Measurements from ENCODE around the gene SLC9A9. TPM values are rescaled to one million over a fixed set of nuclear protein-coding genes. Genes with fewer than 3 reads are reported as not detected.

The SLC9A9 gene
- total RNA-seq, 4 donors from 2014 or later: 13.4 to 15.0 (median 14.4) TPM

- H3K27me3 ChIP-seq: no peaks in the 10 kb centered on the region
- H3K9me3 ChIP-seq: no peaks in the 10 kb centered on the region
- intact Hi-C loops (cut with DNase I): no loop called here
- H3K4me3 ChIP-seq: no peak overlapping the region
- TF ChIP-seq POLR2A (IDR thresholded peaks at IDR 0.05; ENCODE audit: low read depth): no peak
- TF ChIP-seq CTCF (IDR thresholded peaks at IDR 0.05): no peak
- TF ChIP-seq POLR2AphosphoS5 (IDR thresholded peaks at IDR 0.05): no peak
- no peak for TF ChIP-seq EP300 (IDR thresholded peaks at IDR 0.05)
- peaks cover 0 to 48% (median 27%) of the 10 kb centered on the region in 4 donors for H3K4me1 ChIP-seq
- no peaks in the 10 kb centered on the region for H3K36me3 ChIP-seq
- 54% methylated on average over 1 of the region's 1 CpG for WGBS
- H3K27ac ChIP-seq (replicated peaks in 1 of 4): peak overlapping the region in 3 of 4 donors; percentile 54 to 60 (median 56)
- DNase-seq (ENCODE audit: extremely low spot score): no peak
These were observed 25.5 kb downstream of the SLC9A9 start for GRCh38 chr3:143822798-143823197.

- Histone ChIP-seq H3K27ac (replicated peaks in 1 of 4) (peak overlapping the region; percentile 17 to 60 (median 55)), H3K36me3 (no peaks in the 10 kb centered on the region), H3K9me3 (no peaks in the 10 kb centered on the region), H3K4me1 (peaks cover 0 to 48% (median 27%) of the 10 kb centered on the region in 4 donors), H3K27me3 (no peaks in the 10 kb centered on the region), H3K4me3 (no peak overlapping the region)
- WGBS: 52% methylated on average over 3 of the region's 3 CpGs
- no peak for TF ChIP-seq POLR2A (IDR thresholded peaks at IDR 0.05; ENCODE audit: low read depth)
- DNase-seq (ENCODE audit: extremely low spot score): no peak
- intact Hi-C loops (cut with DNase I): no loop called here
These were observed 25.9 kb downstream of the SLC9A9 start for GRCh38 chr3:143822374-143822773.

GRCh38 chr3:143821862-143822261, 26.4 kb downstream of the SLC9A9 start:
- H3K27ac ChIP-seq (replicated peaks in 1 of 4): peak overlapping the region; percentile 17 to 60 (median 55)
- DNase-seq (ENCODE audit: extremely low spot score): no peak
- WGBS: 44% methylated on average over 2 of the region's 4 CpGs
- peaks cover 0 to 48% (median 27%) of the 10 kb centered on the region in 4 donors for H3K4me1 ChIP-seq
- TF ChIP-seq POLR2AphosphoS5 (IDR thresholded peaks at IDR 0.05) (no peak), EP300 (IDR thresholded peaks at IDR 0.05) (no peak), CTCF (IDR thresholded peaks at IDR 0.05) (no peak), POLR2A (IDR thresholded peaks at IDR 0.05; ENCODE audit: low read depth) (no peak)
- intact Hi-C loops (cut with DNase I): no loop called here
- H3K9me3 ChIP-seq: no peaks in the 10 kb centered on the region
- H3K27me3 ChIP-seq: no peaks in the 10 kb centered on the region
- no peaks in the 10 kb centered on the region for H3K36me3 ChIP-seq
- no peak overlapping the region for H3K4me3 ChIP-seq

GRCh38 chr3:143820466-143821221, 27.6 kb downstream of the SLC9A9 start:
- no peak overlapping the region for H3K27ac ChIP-seq (replicated peaks in 1 of 4)
- peaks cover 0 to 37% (median 27%) of the 10 kb centered on the region in 4 donors for H3K4me1 ChIP-seq
- no peaks in the 10 kb centered on the region for H3K9me3 ChIP-seq
- H3K36me3 ChIP-seq: no peaks in the 10 kb centered on the region
- intact Hi-C loops (cut with DNase I): no loop called here
- no peak for TF ChIP-seq POLR2AphosphoS5 (IDR thresholded peaks at IDR 0.05)
- no peak for TF ChIP-seq EP300 (IDR thresholded peaks at IDR 0.05)
- TF ChIP-seq CTCF (IDR thresholded peaks at IDR 0.05): no peak
- no peak for TF ChIP-seq POLR2A (IDR thresholded peaks at IDR 0.05; ENCODE audit: low read depth)
- peak; percentile 42 for DNase-seq (ENCODE audit: extremely low spot score)
- H3K4me3 ChIP-seq: no peak overlapping the region
- 93% methylated on average over 3 of the region's 3 CpGs for WGBS
- H3K27me3 ChIP-seq: no peaks in the 10 kb centered on the region

- WGBS: 86% methylated on average over 1 of the region's 1 CpG
- H3K27ac ChIP-seq (replicated peaks in 1 of 4): no peak overlapping the region
- intact Hi-C loops (cut with DNase I): no loop called here
- TF ChIP-seq CTCF (IDR thresholded peaks at IDR 0.05) (no peak), EP300 (IDR thresholded peaks at IDR 0.05) (no peak), POLR2A (IDR thresholded peaks at IDR 0.05; ENCODE audit: low read depth) (no peak), POLR2AphosphoS5 (IDR thresholded peaks at IDR 0.05) (no peak)
- H3K4me3 ChIP-seq: no peak overlapping the region
- no peaks in the 10 kb centered on the region for H3K9me3 ChIP-seq
- no peaks in the 10 kb centered on the region for H3K27me3 ChIP-seq
- no peaks in the 10 kb centered on the region for H3K36me3 ChIP-seq
- DNase-seq (ENCODE audit: extremely low spot score): no peak
- peaks cover 0 to 32% (median 23%) of the 10 kb centered on the region in 4 donors for H3K4me1 ChIP-seq
These were observed 28.4 kb downstream of the SLC9A9 start for GRCh38 chr3:143819890-143820289.

All from esophagus muscularis mucosa (tissue), 4 donors.